ENCODE results near the gene GPC6. TPM values are rescaled to one million over a fixed set of nuclear protein-coding genes. Genes with fewer than 3 reads are reported as not detected.

Gene GPC6
- total and polyA plus RNA-seq, 2 experiments from 2014 or later = 26.0 to 92.8 TPM

GRCh38 chr13:94073007-94073744 lies 846.6 kb downstream of the GPC6 start:
- H3K4me2 ChIP-seq = no peak overlapping the region
- no peaks in the 10 kb centered on the region for H3K36me3 ChIP-seq (replicated peaks; ENCODE audit: insufficient read depth, low read depth)
- TF ChIP-seq EZH2phosphoT487 (IDR thresholded peaks at IDR 0.05; ENCODE audit: low read depth, severe bottlenecking, unreplicated experiment) (no peak), EZH2 (IDR thresholded peaks at IDR 0.05; ENCODE audit: borderline replicate concordance) (no peak), CTCF (IDR thresholded peaks at IDR 0.05; ENCODE audit: poor library complexity) (no peak)
- H4K20me1 ChIP-seq (ENCODE audit: insufficient read depth, poor library complexity, severe bottlenecking) = no peaks in the 10 kb centered on the region
- H2AFZ ChIP-seq = no peak overlapping the region
- H3K9me2 ChIP-seq (replicated peaks; ENCODE audit: insufficient read depth) = no peaks in the 10 kb centered on the region
- no peak for DNase-seq (ENCODE audit: low spot score)
- H3K9me3 ChIP-seq (ENCODE audit: low read depth) = peaks cover 8% of the 10 kb centered on the region
- H3K4me1 ChIP-seq (ENCODE audit: insufficient read depth) = no peaks in the 10 kb centered on the region
- WGBS (ENCODE audit: low lambda C conversion rate, missing lambda C conversion rate) = 51% methylated on average over 4 of the region's 4 CpGs
- no peak overlapping the region for H3K4me3 ChIP-seq
- no peaks in the 10 kb centered on the region for H3K79me2 ChIP-seq
- no peaks in the 10 kb centered on the region for H3K27me3 ChIP-seq
- no peak overlapping the region for H3K27ac ChIP-seq

- H3K27ac ChIP-seq = no peak overlapping the region
- H3K4me3 ChIP-seq = no peak overlapping the region
- no peak for DNase-seq (ENCODE audit: low spot score)
- peaks cover 8% of the 10 kb centered on the region for H3K9me3 ChIP-seq (ENCODE audit: low read depth)
- no peaks in the 10 kb centered on the region for H3K27me3 ChIP-seq
- H3K79me2 ChIP-seq = no peaks in the 10 kb centered on the region
- no peaks in the 10 kb centered on the region for H3K36me3 ChIP-seq (replicated peaks; ENCODE audit: insufficient read depth, low read depth)
- H4K20me1 ChIP-seq (ENCODE audit: insufficient read depth, poor library complexity, severe bottlenecking) = no peaks in the 10 kb centered on the region
- H3K4me1 ChIP-seq (ENCODE audit: insufficient read depth) = no peaks in the 10 kb centered on the region
- no peak overlapping the region for H2AFZ ChIP-seq
- no peak for TF ChIP-seq CTCF (IDR thresholded peaks at IDR 0.05; ENCODE audit: poor library complexity)
- no peak for TF ChIP-seq EZH2phosphoT487 (IDR thresholded peaks at IDR 0.05; ENCODE audit: low read depth, severe bottlenecking, unreplicated experiment)
- TF ChIP-seq EZH2 (IDR thresholded peaks at IDR 0.05; ENCODE audit: borderline replicate concordance) = no peak
- no peak overlapping the region for H3K4me2 ChIP-seq
- no peaks in the 10 kb centered on the region for H3K9me2 ChIP-seq (replicated peaks; ENCODE audit: insufficient read depth)
Observed at GRCh38 chr13:94079876-94080275, 853.3 kb downstream of the GPC6 start.

DNA sequence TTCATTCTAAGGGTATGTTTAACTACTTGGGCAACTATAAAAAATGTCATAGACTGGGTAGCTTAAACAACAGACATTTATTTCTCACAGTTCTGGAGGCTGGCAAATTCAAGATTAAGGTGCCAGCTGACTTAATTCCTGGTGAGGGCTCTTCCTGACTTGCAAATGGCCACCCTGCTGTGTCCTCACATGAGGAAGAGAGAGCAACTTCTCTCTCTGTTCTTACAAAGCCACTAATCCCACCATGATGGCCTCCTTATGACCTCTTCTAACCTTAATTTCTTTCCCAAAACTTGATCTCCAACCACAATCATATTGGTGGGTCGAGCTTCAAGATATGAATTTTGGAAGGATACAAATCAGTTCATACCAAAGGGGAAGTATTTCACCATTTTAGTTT lies 853.9 kb downstream of the GPC6 start:
- H4K20me1 ChIP-seq (ENCODE audit: insufficient read depth, poor library complexity, severe bottlenecking) = no peaks in the 10 kb centered on the region
- TF ChIP-seq EZH2 (IDR thresholded peaks at IDR 0.05; ENCODE audit: borderline replicate concordance) = no peak
- TF ChIP-seq EZH2phosphoT487 (IDR thresholded peaks at IDR 0.05; ENCODE audit: low read depth, severe bottlenecking, unreplicated experiment) = no peak
- no peak for TF ChIP-seq CTCF (IDR thresholded peaks at IDR 0.05; ENCODE audit: poor library complexity)
- 100% methylated on average over 1 of the region's 1 CpG for WGBS (ENCODE audit: low lambda C conversion rate, missing lambda C conversion rate)
- no peaks in the 10 kb centered on the region for H3K9me2 ChIP-seq (replicated peaks; ENCODE audit: insufficient read depth)
- H3K4me3 ChIP-seq = no peak overlapping the region
- no peak for DNase-seq (ENCODE audit: low spot score)
- no peak overlapping the region for H3K4me2 ChIP-seq
- no peaks in the 10 kb centered on the region for H3K36me3 ChIP-seq (replicated peaks; ENCODE audit: insufficient read depth, low read depth)
- H3K27me3 ChIP-seq = no peaks in the 10 kb centered on the region
- no peaks in the 10 kb centered on the region for H3K79me2 ChIP-seq
- no peak overlapping the region for H2AFZ ChIP-seq
- no peaks in the 10 kb centered on the region for H3K4me1 ChIP-seq (ENCODE audit: insufficient read depth)
- H3K27ac ChIP-seq = no peak overlapping the region
- peaks cover 8% of the 10 kb centered on the region for H3K9me3 ChIP-seq (ENCODE audit: low read depth)
